GM21526 (cell line): ENCODE results near the gene SWI5.
"Not testable (repeated sequence)": the region's sequence is repeated elsewhere in the genome, so short reads cannot be mapped to it uniquely, and the experiment has no call there.

Experiments
- ATAC-seq: cut with Tn5 transposase; IDR thresholded peaks from one replicate; pipeline ENCODE4 v1.9.1; 2021; ENCODE audit warnings: moderate library complexity; ENCODE audit not compliant: unreplicated experiment, low FRiP score

Gene SWI5

GRCh38 chr9:128276008-128276573, at the start of gene SWI5:
TSS of gene SWI5 (plus strand) at chr9:128276276.
- peak; percentile 92 for ATAC-seq

GRCh38 chr9:128226412-128226801, 49.7 kb upstream of the SWI5 start:
- ATAC-seq: no peak

- not testable (repeated sequence) for ATAC-seq
These were observed 45.2 kb upstream of the SWI5 start for GRCh38 chr9:128230897-128231296.

GRCh38 chr9:128231638-128232527, 44.2 kb upstream of the SWI5 start:
- no peak for ATAC-seq

- no peak for ATAC-seq
These were observed 43.3 kb upstream of the SWI5 start for GRCh38 chr9:128232528-128233428.

GRCh38 chr9:128233817-128234406, 42.2 kb upstream of the SWI5 start:
- no peak for ATAC-seq

GRCh38 chr9:128242124-128242523, 34.0 kb upstream of the SWI5 start:
- no peak for ATAC-seq

GRCh38 chr9:128242828-128243214, 33.3 kb upstream of the SWI5 start:
- ATAC-seq: no peak

- ATAC-seq: no peak
These were observed 32.7 kb upstream of the SWI5 start for GRCh38 chr9:128243215-128244018.

- ATAC-seq: no peak
These were observed 31.8 kb upstream of the SWI5 start for GRCh38 chr9:128244091-128244836.

GRCh38 chr9:128244837-128245231, 31.2 kb upstream of the SWI5 start:
- ATAC-seq: no peak

GRCh38 chr9:128245421-128246151, 30.5 kb upstream of the SWI5 start:
- ATAC-seq: no peak

GRCh38 chr9:128246471-128246870, 29.6 kb upstream of the SWI5 start:
- ATAC-seq: no peak

GRCh38 chr9:128247226-128247803, 28.8 kb upstream of the SWI5 start:
- ATAC-seq: no peak

GRCh38 chr9:128249558-128249907, 26.5 kb upstream of the SWI5 start:
- ATAC-seq: no peak

- ATAC-seq: peak; percentile 83
These were observed 25.9 kb upstream of the SWI5 start for GRCh38 chr9:128249908-128250838.
